ENCODE results near the gene TMTC2.

Gene TMTC2

DNA sequence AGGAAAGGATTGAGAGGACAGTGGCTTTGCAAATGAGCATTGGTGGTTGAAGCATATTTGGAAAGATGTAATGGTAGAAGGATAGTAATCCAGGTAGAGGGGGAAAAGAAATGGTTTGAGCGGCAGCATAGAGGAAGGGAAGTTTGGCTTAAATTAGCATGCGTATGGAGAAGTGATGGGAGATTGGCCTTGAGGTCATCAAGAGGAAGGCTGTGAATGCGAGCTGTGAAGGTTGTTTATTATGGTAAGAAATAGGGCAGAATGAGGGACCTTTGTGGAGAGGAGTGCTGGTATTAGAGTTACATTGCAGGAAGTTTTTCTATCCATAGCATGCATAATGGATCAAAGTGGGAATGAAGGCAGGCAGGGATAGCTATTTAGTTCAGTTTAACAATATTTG, 162.1 kb downstream of the TMTC2 start:
- DNase-seq (ENCODE audit: low spot score) = no peak

DNA sequence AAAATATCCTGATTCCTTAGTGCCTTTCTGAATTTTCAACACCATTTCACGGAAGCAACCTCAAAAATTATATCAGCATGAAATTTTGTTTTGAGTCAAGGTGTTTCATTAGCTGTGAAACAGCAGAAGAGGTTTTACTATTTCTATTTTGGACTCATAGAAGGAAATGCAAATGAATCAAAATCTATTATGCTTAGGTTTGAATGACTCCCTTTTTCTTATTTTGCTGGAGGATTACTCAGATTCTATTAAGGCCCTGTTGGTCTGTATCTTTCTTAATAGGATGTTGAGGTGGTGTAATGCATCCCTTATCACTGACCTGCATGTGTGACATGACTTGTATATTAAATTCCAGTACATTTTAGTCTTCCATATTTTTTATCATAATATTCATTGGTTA, 165.8 kb downstream of the TMTC2 start:
- DNase-seq (ENCODE audit: low spot score) = no peak

DNA sequence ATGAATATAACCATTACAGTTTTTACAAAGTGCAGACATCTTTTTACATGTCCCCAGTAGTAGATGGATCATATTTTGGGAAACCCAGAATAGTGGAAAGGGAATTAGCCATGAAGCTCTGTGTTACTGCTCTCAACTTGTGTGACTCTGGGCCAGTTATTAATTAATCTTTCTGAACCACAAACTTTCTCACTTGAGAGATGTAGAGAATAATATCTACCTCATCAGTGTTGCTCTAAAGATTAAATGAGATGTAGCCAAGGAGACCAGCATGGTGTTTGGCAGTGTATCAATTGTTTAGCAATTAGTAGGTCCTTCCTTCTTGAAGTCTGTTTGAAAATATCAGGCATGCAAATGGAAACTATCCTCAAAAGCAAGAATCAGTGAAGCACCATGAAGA, 169.2 kb downstream of the TMTC2 start:
- no peak for DNase-seq (ENCODE audit: low spot score)

DNA sequence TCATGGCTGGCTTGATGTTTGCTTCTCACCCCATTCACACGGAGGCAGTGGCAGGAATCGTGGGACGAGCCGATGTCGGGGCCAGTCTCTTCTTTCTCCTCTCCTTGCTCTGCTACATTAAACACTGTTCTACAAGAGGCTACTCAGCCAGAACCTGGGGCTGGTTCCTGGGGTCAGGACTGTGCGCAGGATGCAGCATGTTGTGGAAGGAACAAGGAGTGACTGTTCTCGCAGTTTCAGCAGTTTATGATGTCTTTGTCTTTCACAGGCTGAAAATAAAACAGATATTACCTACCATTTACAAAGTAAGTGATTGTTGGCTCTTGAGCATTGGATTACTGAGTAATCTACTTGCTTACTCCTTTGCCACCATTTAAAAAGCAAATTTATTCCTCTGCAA, 170.6 kb downstream of the TMTC2 start:
- DNase-seq (ENCODE audit: low spot score) = no peak

DNA sequence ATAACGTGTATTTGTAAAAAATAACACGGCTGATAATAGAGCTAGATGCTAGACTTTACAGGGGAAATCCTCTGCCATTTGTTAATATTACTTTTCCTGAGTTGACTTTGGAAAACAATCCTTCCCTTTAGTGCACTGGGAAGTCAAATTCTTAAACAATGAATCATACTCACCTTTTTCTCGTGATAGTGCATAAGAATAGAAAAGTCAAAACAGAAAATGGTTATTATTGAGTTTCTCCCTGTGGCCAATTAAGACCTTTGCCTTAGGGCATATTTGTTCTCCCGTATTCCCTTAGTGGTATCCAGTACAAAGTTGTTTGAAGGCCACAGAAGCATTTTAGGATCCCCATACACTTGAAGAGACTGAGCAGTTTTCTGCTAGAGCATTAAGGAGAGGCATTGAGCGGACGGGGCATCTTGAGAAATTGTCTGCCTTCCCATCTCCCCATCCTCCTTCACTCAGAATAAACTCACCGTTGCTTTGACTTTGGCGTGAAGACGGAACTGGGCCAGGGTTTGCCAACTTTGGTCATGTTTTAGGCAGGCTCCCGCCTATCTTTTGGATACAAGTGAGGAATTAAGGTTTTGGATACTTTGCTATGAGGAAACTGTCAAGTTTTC, 171.3 kb downstream of the TMTC2 start:
- DNase-seq (ENCODE audit: low spot score) = no peak

DNA sequence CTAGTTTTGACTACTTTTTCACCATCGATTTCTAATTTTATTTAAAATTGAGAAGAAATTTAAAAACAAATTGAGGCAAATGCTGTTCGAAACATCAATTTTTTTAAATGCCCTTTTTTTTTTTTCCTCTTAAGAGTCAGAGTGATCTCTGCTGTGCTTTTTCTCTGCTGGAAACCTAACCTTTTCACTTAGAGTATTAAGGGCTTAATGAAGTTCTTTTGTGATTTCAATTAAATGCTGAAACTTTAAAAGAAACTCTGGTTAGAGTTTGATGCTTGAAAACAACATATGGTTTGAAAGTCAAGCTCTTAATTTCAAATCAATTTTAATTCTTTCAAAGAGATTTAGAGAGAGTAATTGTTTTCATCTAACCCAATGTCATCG, 171.8 kb downstream of the TMTC2 start:
- no peak for DNase-seq (ENCODE audit: low spot score)

DNA sequence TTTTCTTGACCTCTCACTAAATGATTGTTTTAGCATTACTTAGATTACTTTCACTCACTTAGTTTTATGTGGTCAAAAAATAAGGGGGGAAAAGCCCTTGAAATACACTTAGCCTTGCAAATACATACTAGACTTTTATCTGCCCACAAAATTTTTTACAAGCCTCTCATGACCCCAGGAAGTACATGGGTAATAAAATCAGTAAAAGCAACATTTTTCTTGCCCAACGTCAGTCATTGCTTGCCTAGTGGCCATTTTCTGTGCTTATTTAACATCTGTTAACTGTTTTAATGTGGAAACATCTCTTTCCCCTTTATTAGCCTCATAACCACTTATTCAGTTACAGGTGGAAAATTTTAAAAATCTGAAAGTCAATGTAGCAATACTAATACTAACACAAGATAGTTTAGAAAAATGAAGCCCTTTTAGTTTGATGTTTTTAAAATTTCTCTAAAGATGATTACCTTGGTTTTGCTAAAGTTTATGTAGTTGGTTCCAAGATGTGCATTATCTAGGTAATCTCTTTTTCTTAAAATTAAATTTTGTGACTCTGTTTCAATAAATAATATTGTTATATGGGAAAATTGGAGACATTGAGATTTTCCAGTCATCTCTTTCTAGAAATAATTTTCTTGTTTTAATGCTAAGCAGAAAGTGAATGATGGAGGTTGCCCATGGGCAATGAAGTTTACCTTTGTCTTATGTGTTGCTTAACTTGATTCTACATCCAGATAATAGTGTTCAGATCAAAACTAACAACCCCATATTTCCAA, 175.5 kb downstream of the TMTC2 start:
- no peak for DNase-seq (ENCODE audit: low spot score)

DNA sequence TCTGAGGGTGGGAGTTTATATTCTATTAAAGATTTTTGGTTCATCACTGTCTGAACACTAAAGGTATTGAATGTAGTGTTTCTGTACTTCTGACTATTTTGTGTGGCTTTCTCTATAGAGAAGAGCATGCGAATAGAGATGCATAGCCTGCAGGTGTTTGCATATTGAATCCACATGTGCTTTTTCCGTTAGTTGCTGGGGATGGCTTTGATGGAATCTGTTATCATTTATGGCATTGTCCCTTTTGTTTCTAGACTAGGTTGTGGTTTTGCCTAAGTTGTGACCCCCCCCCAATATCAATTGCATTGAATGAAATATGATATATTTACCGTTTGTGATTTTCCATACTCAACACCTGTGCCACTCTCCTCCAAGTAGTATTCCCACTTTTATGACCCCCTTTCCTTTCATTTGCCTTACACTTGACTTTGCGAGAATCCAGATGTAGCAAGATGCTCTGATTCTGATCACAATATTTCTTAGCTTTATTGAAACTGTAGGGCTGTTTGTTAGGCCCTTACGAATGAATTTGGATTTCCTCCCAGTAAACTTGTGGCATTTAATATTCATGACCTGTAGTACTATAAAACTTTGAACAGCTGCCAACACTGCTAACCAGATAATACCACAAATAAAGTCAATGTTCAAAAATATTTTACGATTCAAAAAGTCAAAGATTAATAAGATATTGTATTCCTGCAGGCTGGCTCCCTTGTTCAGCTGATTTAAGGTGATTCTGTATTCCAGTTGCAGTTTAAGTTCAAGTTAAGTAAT, 176.4 kb downstream of the TMTC2 start:
- DNase-seq (ENCODE audit: low spot score) = no peak

DNA sequence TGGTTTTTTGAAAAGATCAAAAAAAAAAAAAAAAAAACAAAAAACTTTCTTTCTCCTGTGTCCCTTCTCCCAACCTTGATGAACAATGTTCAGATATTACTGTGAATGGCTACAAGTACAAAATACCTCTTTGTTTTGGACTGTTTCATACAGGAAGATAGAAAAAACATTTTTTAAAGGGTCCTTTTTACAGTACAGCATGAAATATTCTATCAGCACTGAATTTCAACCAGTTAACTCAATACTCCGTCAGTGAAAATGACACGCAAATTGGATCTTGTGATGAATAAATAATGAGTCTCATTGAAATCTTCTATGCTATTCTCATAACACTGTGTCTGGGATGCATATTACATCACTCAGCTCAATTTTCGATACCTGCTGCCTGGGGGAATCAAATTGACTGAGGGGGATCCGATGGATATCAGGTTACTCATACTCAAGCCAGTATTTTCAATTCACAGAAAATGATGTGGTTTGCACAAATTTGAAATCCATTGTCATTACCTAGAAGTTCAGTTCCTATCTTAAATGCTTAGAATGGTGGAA, 179.6 kb downstream of the TMTC2 start:
- no peak for DNase-seq (ENCODE audit: low spot score)

DNA sequence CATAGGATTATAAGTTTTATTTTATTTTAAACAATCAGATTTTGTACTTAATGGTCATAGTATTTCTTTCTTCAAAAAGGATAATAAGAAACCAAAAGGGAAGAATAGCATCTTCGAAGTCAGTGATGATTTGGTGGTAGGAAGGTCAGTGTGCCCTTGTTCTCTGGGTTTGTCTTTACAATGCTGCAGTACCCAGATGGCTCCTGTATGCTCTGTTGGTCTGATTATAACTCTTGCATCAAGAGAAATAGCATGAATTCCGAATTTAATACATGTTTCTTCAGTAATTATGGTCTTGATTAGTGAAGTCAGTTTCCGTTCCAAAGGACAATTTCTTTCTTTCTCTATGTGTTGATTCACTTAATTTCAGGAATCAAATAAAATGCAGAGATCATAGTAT, 180.2 kb downstream of the TMTC2 start:
- DNase-seq (ENCODE audit: low spot score) = no peak

DNA sequence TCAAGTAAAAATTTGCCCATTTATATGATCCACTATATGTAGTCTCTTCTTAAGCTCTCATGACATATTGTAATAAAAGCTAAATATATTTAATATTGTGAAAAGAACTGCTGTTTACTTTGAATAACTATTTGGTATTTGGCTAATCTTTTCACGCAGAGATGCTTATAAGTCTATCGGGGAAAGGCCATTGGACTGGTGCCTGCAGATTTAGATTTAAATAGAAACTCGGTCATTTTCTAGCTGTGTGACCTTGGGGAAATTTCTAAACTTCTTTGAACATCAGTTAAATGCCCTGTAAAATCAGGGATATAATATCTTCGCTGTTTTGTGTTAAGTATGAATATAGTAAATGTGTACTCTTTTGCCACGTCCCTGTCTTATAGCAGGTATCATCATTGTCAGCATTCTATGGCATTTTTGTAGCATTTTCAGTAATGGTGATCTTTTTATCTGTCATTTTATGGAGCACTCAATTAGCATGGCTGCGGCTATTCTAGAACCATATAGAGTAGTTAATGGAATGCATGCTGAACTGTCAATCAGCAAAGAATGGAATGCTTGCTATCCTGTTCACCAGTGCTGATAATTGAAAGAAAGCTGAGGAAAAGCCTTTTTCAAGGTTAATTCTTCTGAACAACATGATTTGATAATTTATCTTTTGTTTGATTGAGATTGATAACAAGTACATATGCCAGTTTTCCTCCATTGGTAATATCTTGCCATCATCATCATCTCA, 181.2 kb downstream of the TMTC2 start:
- no peak for DNase-seq (ENCODE audit: low spot score)

DNA sequence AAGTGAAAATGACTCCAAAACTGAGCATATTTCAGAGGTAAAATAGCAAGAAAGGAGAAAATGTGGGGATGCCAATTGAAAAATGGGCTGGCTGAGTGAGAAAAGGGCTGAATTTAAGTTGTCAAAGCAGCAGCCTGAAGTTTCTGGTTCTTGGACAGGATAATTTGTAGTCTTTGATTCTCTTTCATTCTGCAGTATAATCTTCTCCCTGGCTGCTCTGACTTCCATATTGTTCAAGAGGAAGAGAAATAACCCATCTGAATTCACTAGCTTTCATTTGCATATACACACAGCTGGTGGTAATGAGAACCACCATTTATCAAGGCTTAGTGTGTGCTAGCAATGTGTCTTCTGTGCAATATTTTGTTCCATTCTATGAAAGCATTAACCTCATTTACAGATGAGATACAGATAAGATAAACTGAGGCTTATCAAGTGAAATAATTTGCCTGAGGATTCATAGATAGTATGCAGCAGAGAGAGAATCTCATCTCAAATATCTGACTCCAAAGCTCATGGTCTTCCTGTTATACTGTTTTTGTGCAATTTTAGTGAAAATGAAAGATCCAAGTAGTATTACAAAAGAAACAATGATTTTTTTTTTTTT, 184.2 kb downstream of the TMTC2 start:
- DNase-seq (ENCODE audit: low spot score) = no peak

DNA sequence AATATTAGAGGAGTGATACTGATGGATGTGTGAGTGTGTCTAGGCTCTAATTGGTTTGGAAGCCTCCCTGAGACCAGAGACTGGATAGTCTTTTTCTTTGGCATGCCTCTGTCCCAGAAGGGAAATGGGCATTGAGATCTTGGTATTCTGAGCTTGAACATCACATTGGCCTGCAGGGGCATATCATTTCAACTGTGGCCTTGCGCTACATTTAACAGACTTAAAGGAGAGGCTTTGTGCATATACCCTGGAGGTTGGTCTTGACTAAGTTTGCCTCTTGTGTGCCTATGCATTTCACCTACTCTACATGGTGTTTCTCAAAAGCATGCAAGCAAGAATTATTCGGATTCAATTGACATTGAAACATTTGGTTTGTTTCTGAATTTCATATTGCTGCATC, 185.4 kb downstream of the TMTC2 start:
- DNase-seq (ENCODE audit: low spot score) = no peak

DNA sequence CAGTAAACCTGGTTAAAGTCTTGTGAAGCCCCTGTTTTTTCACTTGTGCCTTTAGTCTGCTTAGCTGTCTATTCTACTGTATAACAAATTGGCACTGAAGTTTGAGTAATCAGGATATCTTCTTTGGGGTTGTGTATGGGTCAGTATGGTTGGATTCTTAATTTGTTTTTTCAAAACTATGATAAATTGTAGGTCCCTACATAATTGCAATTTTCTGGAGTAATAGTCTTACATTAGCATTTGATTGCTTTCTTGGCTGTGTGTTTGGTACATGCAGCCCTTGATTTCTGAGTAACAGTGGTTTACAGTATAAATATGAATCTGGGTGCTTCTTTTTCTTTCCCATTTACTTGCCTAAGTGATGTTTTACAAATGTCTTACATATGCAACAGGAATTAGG, 186.6 kb downstream of the TMTC2 start:
- no peak for DNase-seq (ENCODE audit: low spot score)

DNA sequence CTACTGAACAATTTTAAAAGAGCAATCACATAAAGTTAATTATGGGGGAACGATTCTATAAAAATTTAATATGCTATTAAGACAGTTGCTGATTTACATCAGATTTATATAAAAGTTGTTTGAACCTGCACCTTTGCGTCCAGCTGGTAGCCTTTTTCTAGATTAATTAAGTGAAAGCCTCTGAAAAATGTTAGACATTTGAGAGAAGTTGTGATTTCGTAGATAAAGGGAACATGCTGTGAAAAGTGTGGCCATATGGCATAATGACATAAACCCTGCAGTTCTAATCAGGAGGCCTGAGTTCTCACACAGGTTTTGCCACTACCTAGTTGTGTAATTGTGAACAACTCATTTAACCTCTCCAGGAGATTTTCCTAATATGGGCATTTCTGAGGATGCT, 187.2 kb downstream of the TMTC2 start:
- DNase-seq (ENCODE audit: low spot score) = no peak

DNA sequence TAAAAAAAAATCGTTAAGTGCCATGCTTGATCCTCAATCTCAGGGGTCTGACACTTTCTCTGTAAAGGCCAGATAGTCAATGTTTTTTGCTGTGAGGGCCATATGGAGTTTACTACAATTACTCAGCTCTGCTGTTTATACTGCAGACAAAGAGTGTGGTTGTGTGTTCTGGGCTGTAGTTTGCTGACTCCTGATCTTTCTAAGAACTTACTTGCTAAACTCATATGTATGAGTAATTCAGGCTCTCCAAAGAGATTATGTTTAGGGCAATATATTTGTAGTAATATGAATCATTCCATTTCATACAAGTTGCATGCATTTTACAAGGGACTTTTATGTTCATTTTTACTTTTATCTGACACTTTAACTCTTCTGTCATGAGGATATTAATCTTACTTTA, 188.2 kb downstream of the TMTC2 start:
- DNase-seq (ENCODE audit: low spot score) = no peak

DNA sequence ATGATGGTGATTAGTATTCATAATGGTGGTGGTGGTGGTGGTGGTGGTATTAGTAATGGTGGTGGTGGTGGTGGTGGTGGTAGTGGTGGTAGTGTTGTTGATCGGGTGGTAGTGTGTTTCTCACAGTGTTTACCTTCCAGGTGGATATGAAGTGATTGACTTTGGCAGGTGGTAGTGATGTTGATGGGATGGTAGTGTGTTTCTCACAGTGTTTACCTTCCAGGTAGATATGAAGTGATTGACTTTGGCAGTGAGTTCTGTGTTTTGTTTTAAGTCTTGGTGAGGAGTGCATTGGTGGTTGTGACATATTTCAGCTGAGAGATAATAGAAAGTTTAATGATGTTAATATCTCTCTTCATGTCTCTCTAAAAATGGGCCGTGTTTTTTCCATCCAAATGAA, 189.4 kb downstream of the TMTC2 start:
- no peak for DNase-seq (ENCODE audit: low spot score)

DNA sequence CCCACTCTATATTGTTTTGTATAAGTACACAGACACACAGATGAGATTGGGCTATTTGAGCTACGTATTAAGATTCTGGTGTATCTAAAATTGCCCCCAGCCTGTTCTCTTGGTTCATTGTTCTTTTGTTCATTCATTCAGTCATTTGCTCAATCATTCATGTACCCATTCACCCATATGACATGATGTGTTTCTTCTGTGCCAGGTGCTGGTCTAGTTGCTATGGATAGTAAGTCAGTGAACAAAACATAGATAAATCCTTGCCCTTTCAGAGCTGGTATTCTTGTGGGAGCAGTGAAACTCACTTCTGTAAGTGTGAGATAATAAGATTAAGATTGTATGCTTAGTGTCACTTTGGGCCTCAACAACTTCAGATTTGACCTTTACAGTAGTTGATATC, 191.3 kb downstream of the TMTC2 start:
- no peak for DNase-seq (ENCODE audit: low spot score)

DNA sequence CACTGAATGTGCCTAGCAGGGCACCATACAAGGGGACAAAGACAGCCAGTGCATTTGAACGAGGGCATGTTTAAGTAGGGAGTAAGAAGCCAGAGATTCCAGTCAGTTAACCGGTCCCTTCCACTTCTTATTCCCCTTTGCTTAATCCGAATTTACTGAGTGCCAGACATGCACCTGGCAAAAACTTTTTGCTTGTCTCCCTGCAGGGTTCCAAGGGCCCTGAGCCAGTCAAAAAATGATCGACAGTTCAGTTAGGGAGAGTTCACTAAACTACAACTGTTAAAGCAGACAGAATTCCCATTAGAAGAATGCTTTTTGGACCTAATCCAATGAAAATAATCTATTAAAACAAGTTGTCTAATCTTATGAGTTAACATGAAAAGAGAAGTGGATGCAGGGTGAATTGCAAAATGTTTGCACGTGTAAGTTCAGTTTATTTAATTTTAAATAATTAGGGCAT, 193.8 kb downstream of the TMTC2 start:
- DNase-seq (ENCODE audit: low spot score) = no peak

DNA sequence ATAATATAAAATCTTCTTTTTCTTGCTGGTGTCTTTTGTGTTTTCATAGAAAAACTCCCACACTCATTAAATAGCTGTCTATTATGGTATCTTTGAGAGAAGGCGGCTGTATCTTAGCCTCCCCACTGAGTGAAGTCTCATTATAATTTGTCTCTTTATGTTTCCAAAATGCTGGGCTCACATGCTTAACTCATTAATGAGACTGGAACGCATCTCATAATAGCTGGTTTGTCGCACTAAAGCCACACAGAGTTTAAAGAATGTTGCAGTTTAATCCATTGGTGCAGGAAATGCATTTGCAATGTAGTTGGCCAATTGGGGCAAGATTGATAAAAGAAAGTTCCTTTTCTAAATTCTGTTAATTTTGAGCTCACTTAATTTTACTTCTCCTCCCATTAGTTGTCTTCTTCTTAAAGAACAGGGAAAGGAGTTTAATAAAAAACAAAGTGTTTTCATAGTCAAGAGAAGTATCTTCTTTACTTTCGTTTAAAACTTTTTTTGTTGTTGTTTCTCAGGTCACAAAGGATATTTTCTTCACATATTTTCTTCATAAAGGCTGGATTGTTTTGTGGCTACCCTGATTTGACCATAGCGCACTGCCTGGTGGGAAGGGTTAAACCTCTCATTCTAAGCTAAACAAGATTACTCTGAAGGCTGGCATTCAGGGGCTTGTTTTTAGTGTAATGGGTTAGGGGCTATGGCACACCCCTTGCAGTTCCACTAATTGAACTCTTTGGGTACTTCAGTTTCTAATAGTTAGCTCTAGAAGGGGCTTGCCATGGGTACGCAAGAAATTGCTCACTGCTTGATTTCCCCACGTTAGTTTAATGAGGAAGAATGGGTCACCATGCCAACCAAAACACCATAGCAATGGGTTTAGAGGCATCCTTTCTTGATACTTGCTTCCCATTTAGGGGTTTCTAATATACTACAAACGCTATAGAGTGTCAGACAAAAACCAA, 197.0 kb downstream of the TMTC2 start:
- no peak for DNase-seq (ENCODE audit: low spot score)
